ENCODE measurements around the gene LRRK1. TPM values are rescaled to one million over a fixed set of nuclear protein-coding genes. Genes with fewer than 3 reads are reported as not detected.

Gene LRRK1
- total and polyA plus RNA-seq, 11 donors = 1.3 to 12.7 (median 2.1) TPM

- DNase-seq = no peak
- peak overlapping the region; percentile 18 to 65 (median 53) for H3K4me3 ChIP-seq
- no peaks in the 10 kb centered on the region for H3K36me3 ChIP-seq
- H3K9me3 ChIP-seq = no peaks in the 10 kb centered on the region
- peaks cover 0 to 21% (median 1%) of the 10 kb centered on the region in 12 donors for H3K4me1 ChIP-seq
- ATAC-seq = peak in 1 of 4 donors; percentile 6
- peaks cover 9 to 78% (median 37%) of the 10 kb centered on the region in 9 donors for H3K27me3 ChIP-seq
- intact Hi-C loops (cut with DNase I) = no loop called here
- peak overlapping the region in 1 of 12 donors; percentile 40 for H3K27ac ChIP-seq
- no peak for TF ChIP-seq POLR2A (IDR thresholded peaks at IDR 0.05)
- no peak for TF ChIP-seq CTCF (IDR thresholded peaks at IDR 0.05)
- 7 to 43% (median 18%) methylated on average over 27 to 80 of the region's 80 CpGs for WGBS, 4 donors
Measured at GRCh38 chr15:100880139-100880896, 38.8 kb upstream of the LRRK1 start.

GRCh38 chr15:100880897-100881242 is 38.3 kb upstream of the LRRK1 start:
- H3K4me1 ChIP-seq = peaks cover 0 to 21% (median 1%) of the 10 kb centered on the region in 12 donors
- DNase-seq (no peak), ATAC-seq (no peak)
- no peaks in the 10 kb centered on the region for H3K9me3 ChIP-seq
- H3K27me3 ChIP-seq = peaks cover 9 to 79% (median 37%) of the 10 kb centered on the region in 9 donors
- peak overlapping the region in 7 of 12 donors; percentile 53 to 65 (median 56) for H3K4me3 ChIP-seq
- no peak overlapping the region for H3K27ac ChIP-seq
- intact Hi-C loops (cut with DNase I) = no loop called here
- no peaks in the 10 kb centered on the region for H3K36me3 ChIP-seq
- TF ChIP-seq POLR2A (IDR thresholded peaks at IDR 0.05) (no peak), CTCF (IDR thresholded peaks at IDR 0.05) (no peak)
- WGBS, 4 donors = 51 to 71% (median 66%) methylated on average over 10 of the region's 10 CpGs

- intact Hi-C loops (cut with DNase I) = no loop called here
- Histone ChIP-seq H3K36me3 (no peaks in the 10 kb centered on the region), H3K9me3 (no peaks in the 10 kb centered on the region), H3K27me3 (peaks cover 9 to 81% (median 41%) of the 10 kb centered on the region in 9 donors), H3K27ac (no peak overlapping the region), H3K4me1 (peaks cover 0 to 21% (median 1%) of the 10 kb centered on the region in 12 donors), H3K4me3 (no peak overlapping the region)
- WGBS, 4 donors = 86 to 94% (median 90%) methylated on average over 14 of the region's 14 CpGs
- TF ChIP-seq CTCF (IDR thresholded peaks at IDR 0.05) (no peak), POLR2A (IDR thresholded peaks at IDR 0.05) (no peak)
- DNase-seq (no peak), ATAC-seq (no peak)
Measured at GRCh38 chr15:100881573-100882336, 37.4 kb upstream of the LRRK1 start.

GRCh38 chr15:100885116-100885515 is 34.0 kb upstream of the LRRK1 start:
- Histone ChIP-seq H3K27me3 (peaks cover 5 to 65% (median 32%) of the 10 kb centered on the region in 9 donors), H3K4me1 (peaks cover 0 to 18% (median 7%) of the 10 kb centered on the region in 12 donors), H3K4me3 (no peak overlapping the region), H3K9me3 (no peaks in the 10 kb centered on the region), H3K27ac (no peak overlapping the region), H3K36me3 (no peaks in the 10 kb centered on the region)
- ATAC-seq (no peak), DNase-seq (no peak)
- 51 to 68% (median 53%) methylated on average over 8 of the region's 8 CpGs for WGBS, 4 donors
- intact Hi-C loops (cut with DNase I) = no loop called here
- TF ChIP-seq POLR2A (IDR thresholded peaks at IDR 0.05) (no peak), CTCF (IDR thresholded peaks at IDR 0.05) (no peak)
